ENCODE results near the gene C9orf153.

GRCh38 chr9:86256653-86257052 is 2.8 kb downstream of the C9orf153 start:
- no peak for TF ChIP-seq POLR2AphosphoS5 (IDR thresholded peaks at IDR 0.05; ENCODE audit: low read depth, low read length)
- no peak for TF ChIP-seq USF2 (IDR thresholded peaks at IDR 0.05; ENCODE audit: borderline replicate concordance, low read depth, low read length)
- no peak for TF ChIP-seq ELF1 (IDR thresholded peaks at IDR 0.05)
- TF ChIP-seq CTCF (IDR thresholded peaks at IDR 0.05) = no peak
- no peak for TF ChIP-seq RFX5 (IDR thresholded peaks at IDR 0.05; ENCODE audit: low read length)
- TF ChIP-seq FOXM1 (IDR thresholded peaks at IDR 0.05; ENCODE audit: low read depth) = no peak
- TF ChIP-seq SIN3A (IDR thresholded peaks at IDR 0.05; ENCODE audit: borderline replicate concordance, low read depth, low read length) = no peak
- TF ChIP-seq JUND (IDR thresholded peaks at IDR 0.05) = no peak
- no peak for TF ChIP-seq MXI1 (IDR thresholded peaks at IDR 0.05; ENCODE audit: low read depth, low read length)
- no peak for TF ChIP-seq FOXJ3 (CRISPR knock-in tag; IDR thresholded peaks at IDR 0.05)
- TF ChIP-seq NFIC (IDR thresholded peaks at IDR 0.05; ENCODE audit: borderline replicate concordance) = no peak
- no peak for TF ChIP-seq EP300 (IDR thresholded peaks at IDR 0.05; ENCODE audit: borderline replicate concordance in 1 of 2, low read depth in 1 of 2, low read length in 1 of 2)
- TF ChIP-seq REST (IDR thresholded peaks at IDR 0.05; ENCODE audit: low read depth, low read length) = no peak
- TF ChIP-seq ZBTB33 (IDR thresholded peaks at IDR 0.05; ENCODE audit: borderline replicate concordance, low read depth) = no peak
